K562 (cell line): ENCODE data around the gene BHLHE40. TPM values are rescaled to one million over a fixed set of nuclear protein-coding genes. Genes with fewer than 3 reads are reported as not detected.
A peak's percentile ranks its signal among the peaks of the same experiment; 100 is the strongest.

Experiments
- ATAC-seq: fragments of 200-7000 bp; cut with Tn5 transposase; 3 replicates; pipeline ENCODE4 v1.9.1; 2020; ENCODE audit warnings: moderate library complexity
- BruUV-seq: library from RNA; stranded (reverse); fragments of 400-500 nt; replicated peaks from 2 replicates; lab custom pipeline; 2021; lab: Mats Ljungman, UMichigan
- CTCF ChIA-PET: fragments of 300-600 bp; formaldehyde crosslinking; extraction: SDS; loops from one replicate; lab custom pipeline; 2021; ENCODE audit warnings: low intra/inter-chr PET ratio; lab: Yijun Ruan, JAX
- POLR2A ChIA-PET: fragments of 300-600, 350-650 bp; sonication (Branson Sonifier 250); formaldehyde crosslinking; extraction: SDS; loops from one replicate; lab custom pipeline; 2021; ENCODE audit warnings: antibody characterized with exemption, inconsistent platforms; lab: Yijun Ruan, JAX
- DNase-seq, 4 experiments: peaks; one replicate each; pipeline versions ENCODE4 v3.0.0 to v3.0.0-alpha.2; 2011 to 2018; ENCODE audit warnings: low spot score in 3 of 4, mixed read lengths in 3 of 4; ENCODE audit errors: extremely low read depth in 1 of 4
- FAIRE-seq: peaks from 2 replicates; lab custom pipeline; 2011; peaks lifted over from hg19 to GRCh38; lab: Jason Lieb, UNC
- H2AFZ ChIP-seq: 2 replicates; pipeline ENCODE4 v1.6.0; 2011; ENCODE audit warnings: low read depth, low read length, control low read depth, inconsistent platforms
- H3K27ac ChIP-seq: fragments of 200-600 bp; 3 replicates; pipeline ENCODE4 v1.8.0; 2011; ENCODE audit warnings: low read depth, mild to moderate bottlenecking, control low read depth, inconsistent platforms, low read length, moderate library complexity, mixed read lengths; ENCODE audit errors: extremely low read depth
- H3K27me3 ChIP-seq, 2 experiments: fragments of 300-600 bp in 1 of 2; 2 replicates in 1 of 2; 3 replicates in 1 of 2; pipeline versions ENCODE4 v1.6.0 to v1.8.0; 2011; ENCODE audit warnings: inconsistent platforms in 2 of 2, low read length in 2 of 2, mild to moderate bottlenecking in 1 of 2, mixed read lengths in 1 of 2, moderate library complexity in 1 of 2; ENCODE audit not compliant: control insufficient read depth in 2 of 2, insufficient read depth in 2 of 2
- H3K36me3 ChIP-seq: fragments of 300-600 bp; 3 replicates; pipeline ENCODE4 v1.8.0; 2011; ENCODE audit warnings: mild to moderate bottlenecking, low read length, inconsistent platforms; ENCODE audit not compliant: control insufficient read depth, insufficient read depth
- H3K4me1 ChIP-seq, 2 experiments: fragments of 200-600 bp in 1 of 2; replicated peaks in 1 of 2; 2 replicates in 1 of 2; 3 replicates in 1 of 2; pipeline versions ENCODE4 v1.5.1 to v1.8.0; 2011; ENCODE audit warnings: inconsistent platforms in 2 of 2, low read length in 2 of 2, mild to moderate bottlenecking in 1 of 2, mixed read lengths in 1 of 2, moderate library complexity in 1 of 2; ENCODE audit not compliant: control insufficient read depth in 2 of 2, insufficient read depth in 2 of 2
- H3K4me2 ChIP-seq: 2 replicates; pipeline ENCODE4 v1.6.1; 2011; ENCODE audit warnings: low read length, control low read depth, inconsistent platforms, mixed read lengths; ENCODE audit not compliant: insufficient read depth
- H3K4me3 ChIP-seq: fragments of 200-600 bp; sonication (generic), shearing (Covaris generic); 2 replicates; pipeline ENCODE4 v1.5.1; 2016; ENCODE audit warnings: control low read depth, inconsistent platforms
- H3K79me2 ChIP-seq: fragments of 200-600 bp; 3 replicates; pipeline ENCODE4 v1.8.0; 2011; ENCODE audit warnings: low read length, inconsistent platforms; ENCODE audit not compliant: control insufficient read depth, insufficient read depth
- H3K9ac ChIP-seq, 2 experiments: 2 replicates each; pipeline versions ENCODE4 v1.6.0 to v1.6.1; 2011; ENCODE audit warnings: low read depth in 2 of 2, low read length in 2 of 2, control low read depth in 1 of 2, inconsistent platforms in 1 of 2, mild to moderate bottlenecking in 1 of 2, mixed read lengths in 1 of 2; ENCODE audit not compliant: insufficient read depth in 1 of 2
- H3K9me1 ChIP-seq: one replicate; pipeline ENCODE4 v1.6.0; 2011; ENCODE audit warnings: inconsistent platforms, mild to moderate bottlenecking, low read length, moderate library complexity; ENCODE audit not compliant: control insufficient read depth, insufficient read depth
- H3K9me3 ChIP-seq: replicated peaks from 2 replicates; pipeline ENCODE4 v1.5.1; 2011; ENCODE audit warnings: low read depth, low read length, inconsistent platforms; ENCODE audit not compliant: control insufficient read depth, insufficient read depth
- H4K20me1 ChIP-seq: replicated peaks from 2 replicates; pipeline ENCODE4 v1.6.1; 2011; ENCODE audit warnings: low read length, inconsistent platforms, mixed read lengths; ENCODE audit not compliant: control insufficient read depth, insufficient read depth
- CBFB ChIP-seq: sonication (generic); formaldehyde crosslinking; IDR thresholded peaks from 2 replicates; pipeline ENCODE4 v1.4.0; 2020; ENCODE audit warnings: mild to moderate bottlenecking, missing genetic modification reagents
- CGGBP1 ChIP-seq: fragments of 250-450 bp; sonication (Bioruptor Pico); IDR thresholded peaks from 2 replicates; pipeline ENCODE4 v1.9.0; 2021; ENCODE audit warnings: mild to moderate bottlenecking
- ELF1 ChIP-seq: fragments of 200-800 bp; sonication (Bioruptor generic); IDR thresholded peaks from 2 replicates; pipeline ENCODE4 v1.6.1; 2016; ENCODE audit warnings: missing genetic modification characterization, missing compliant biosample characterization
- HDAC1 ChIP-seq, 2 experiments: fragments of 450-650 bp; IDR thresholded peaks; 2 replicates each; pipeline ENCODE4 v1.6.1; 2016 to 2017; ENCODE audit warnings: inconsistent platforms in 1 of 2, mild to moderate bottlenecking in 1 of 2, moderate library complexity in 1 of 2
- KAT2B ChIP-seq: IDR thresholded peaks from one replicate; pipeline ENCODE4 v1.6.1; 2012; ENCODE audit warnings: low read depth, mild to moderate bottlenecking, control low read depth, inconsistent platforms, low read length, moderate library complexity
- KLF1 ChIP-seq: fragments of 450-650 bp; IDR thresholded peaks from 2 replicates; pipeline ENCODE4 v1.6.1; 2016; ENCODE audit warnings: missing genetic modification characterization, missing compliant biosample characterization
- L3MBTL2 ChIP-seq: fragments of 450-650 bp; IDR thresholded peaks from 2 replicates; pipeline ENCODE4 v1.6.1; 2016; ENCODE audit warnings: mild to moderate bottlenecking, moderate library complexity
- NCOA2 ChIP-seq, 2 experiments: fragments of 450-650 bp; IDR thresholded peaks; 2 replicates each; pipeline ENCODE4 v1.6.1; 2018; ENCODE audit warnings: mild to moderate bottlenecking in 2 of 2, moderate library complexity in 1 of 2; ENCODE audit not compliant: partially characterized antibody in 2 of 2
- NELFE ChIP-seq: IDR thresholded peaks from 2 replicates; pipeline ENCODE4 v1.6.1; 2011; ENCODE audit warnings: mild to moderate bottlenecking; ENCODE audit not compliant: insufficient read depth, insufficient read length
- SAFB ChIP-seq: fragments of 200-400 bp; formaldehyde crosslinking; IDR thresholded peaks from 2 replicates; pipeline ENCODE4 v1.6.1; 2017; ENCODE audit warnings: low read depth, low read length, borderline replicate concordance
- SNRNP70 ChIP-seq: fragments of 200-400 bp; formaldehyde crosslinking; optimal IDR thresholded peaks from 2 replicates; pipeline ENCODE3; 2017; ENCODE audit warnings: low read depth, low read length
- TAF15 ChIP-seq: fragments of 200-400 bp; formaldehyde crosslinking; IDR thresholded peaks from 2 replicates; pipeline ENCODE4 v1.6.1; 2017; ENCODE audit warnings: mild to moderate bottlenecking, low read depth, low read length, moderate library complexity
- TARDBP ChIP-seq: fragments of 450-650 bp; IDR thresholded peaks from 2 replicates; pipeline ENCODE4 v1.6.1; 2016
- TCFL5 ChIP-seq: fragments of 250-450 bp; sonication (Bioruptor Pico); conservative IDR thresholded peaks from 2 replicates; pipeline ENCODE4 v1.6.1; 2021; ENCODE audit warnings: mild to moderate bottlenecking, moderate library complexity, matching md5 sums
- TEAD2 ChIP-seq: fragments of 450-650 bp; IDR thresholded peaks from 2 replicates; pipeline ENCODE4 v1.6.1; 2016; ENCODE audit warnings: missing genetic modification characterization, control low read depth, missing compliant biosample characterization
- TFAP4 ChIP-seq: sonication (generic); formaldehyde crosslinking; IDR thresholded peaks from 2 replicates; pipeline ENCODE4 v1.8.0; 2022; ENCODE audit warnings: missing genetic modification reagents, mild to moderate bottlenecking, moderate library complexity, borderline replicate concordance
- ZEB2 ChIP-seq: fragments of 450-650 bp; IDR thresholded peaks from 2 replicates; pipeline ENCODE4 v1.6.1; 2016
- ZNF121 ChIP-seq: sonication (generic); formaldehyde crosslinking; conservative IDR thresholded peaks from 2 replicates; pipeline ENCODE4 v1.8.0; 2022; ENCODE audit warnings: missing genetic modification reagents
- ZNF436 ChIP-seq: fragments of 250-450, 450-650 bp; sonication (Bioruptor Pico); formaldehyde crosslinking; IDR thresholded peaks from 2 replicates; pipeline ENCODE4 v1.7.0; 2020; ENCODE audit warnings: mild to moderate bottlenecking
- ZZZ3 ChIP-seq: fragments of 450-650 bp; IDR thresholded peaks from 2 replicates; pipeline ENCODE4 v1.6.1; 2016; ENCODE audit warnings: antibody characterized with exemption, mild to moderate bottlenecking, moderate library complexity
- WGBS: fragments of 100-300 bp; shearing (Covaris generic); methylation state at CpG from one replicate; pipeline ENCODE4 v1.1.6; 2016; ENCODE audit warnings: low coverage, mixed read lengths; ENCODE audit not compliant: insufficient coverage; ENCODE audit errors: missing lambda C conversion rate; 5-methylcytosine and 5-hydroxymethylcytosine counted together
- in situ Hi-C: fragments of 300-500 bp; cut with MboI; formaldehyde crosslinking; loops from 4 replicates; pipeline ENCODE4 v1.15.0; 2018; ENCODE audit warnings: inconsistent platforms, mixed read lengths
- intact Hi-C: fragments of 100-400 bp; cut with micrococcal nuclease; formaldehyde crosslinking; loops from 2 replicates; pipeline ENCODE4 v1.14.2; 2022
- polyA plus RNA-seq, 8 experiments: library from polyadenylated mRNA; depleted of rRNA in 4 of 8; stranded (reverse) in 5 of 8; unstranded in 3 of 8; fragments of >200 nt; fragmentation: Nextera tagmentation in 2 of 8; fragmentation: Illumina TruSeq in 1 of 8; extraction: Ambion mirVana in 2 of 8; extraction: Trizol in 1 of 8; gene quantifications; 2 replicates each; pipeline versions ENCODE4 v1.2.1 to v1.2.3, GENCODE V29; 2011 to 2014; ENCODE audit warnings: inconsistent platforms in 1 of 8, missing spikeins in 1 of 8
- total RNA-seq, 7 experiments: library from RNA; depleted of rRNA in 6 of 7; stranded (reverse); fragments of >200 nt in 6 of 7; fragmentation: Illumina TruSeq in 2 of 7; extraction: Trizol in 2 of 7; gene quantifications; 2 replicates each; pipeline versions ENCODE4 v1.2.1 to v1.2.3, GENCODE V29; 2011 to 2021; ENCODE audit warnings: low replicate concordance in 1 of 7
- TF ChIP-seq, protein P1 (sequence below): fragments of 250-450 bp; sonication (Bioruptor Pico); IDR thresholded peaks from 2 replicates; pipeline ENCODE4 v1.5.1; 2021; ENCODE audit warnings: mild to moderate bottlenecking

Gene BHLHE40
- total and polyA plus RNA-seq, 9 of the 15 experiments (the other 6 are each of a cell fraction or from before 2014, with no cell fraction given) = 12.0 to 83.9 (median 31.4) TPM

- Histone ChIP-seq H3K9me3 (no peaks in the 10 kb centered on the region), H3K9me1 (no peaks in the 10 kb centered on the region), H3K36me3 (peaks cover 52% of the 10 kb centered on the region), H4K20me1 (peaks cover 3% of the 10 kb centered on the region; the same call in 1 of the 2 replicates), H3K79me2 (peaks cover 72% of the 10 kb centered on the region), H3K27ac (peak overlapping the region; percentile 72), H3K4me3 (peak overlapping the region; percentile 86), H3K27me3 (no peaks in the 10 kb centered on the region), H3K4me2 (peak overlapping the region; percentile 98), H3K9ac (peak overlapping the region; percentile 83 to 84), H3K4me1 (peaks cover 52 to 60% of the 10 kb centered on the region in 2 experiments), H2AFZ (0 out of 2 replicates have a peak overlapping the region, but pooled peaks have one; percentile 3)
- BruUV-seq = no TSS peak
- WGBS = 13% methylated on average over 16 of the region's 16 CpGs
- ChIA-PET POLR2A (interaction anchor here (0.6 to 8.1 kb wide), 34 partner anchors 10 to 340 kb away, joined by 3 to 85 read pairs (median 4); no protein-coding TSS in a partner anchor), CTCF (no interaction called here)
- in situ Hi-C loops = loop anchor here (5.0 kb wide), 1 partner anchor 33 kb away; no protein-coding TSS in a partner anchor
- peak; percentile 54 to 83 (median 60) for DNase-seq
- peak; percentile 77 for FAIRE-seq
- peak; percentile 1; the same call in 1 of the 3 replicates for ATAC-seq
- intact Hi-C loops = no loop called here
- no peak for TF ChIP-seq ZZZ3
- TF ChIP-seq SAFB = no peak
- 0 out of 2 replicates have a peak, but pooled peaks have one; percentile 19 for TF ChIP-seq L3MBTL2
- TF ChIP-seq NCOA2 (IDR thresholded peaks at IDR 0.05; ENCODE audit: partially characterized antibody in 2 of 2) = no peak
- TF ChIP-seq CBFB (CRISPR knock-in tag) = no peak
- 0 out of 2 replicates have a peak, but pooled peaks have one; percentile 29 for TF ChIP-seq TCFL5 (CRISPR knock-in tag)
- TF ChIP-seq ZNF121 (CRISPR knock-in tag) = no peak
- TF ChIP-seq, protein P1, sequence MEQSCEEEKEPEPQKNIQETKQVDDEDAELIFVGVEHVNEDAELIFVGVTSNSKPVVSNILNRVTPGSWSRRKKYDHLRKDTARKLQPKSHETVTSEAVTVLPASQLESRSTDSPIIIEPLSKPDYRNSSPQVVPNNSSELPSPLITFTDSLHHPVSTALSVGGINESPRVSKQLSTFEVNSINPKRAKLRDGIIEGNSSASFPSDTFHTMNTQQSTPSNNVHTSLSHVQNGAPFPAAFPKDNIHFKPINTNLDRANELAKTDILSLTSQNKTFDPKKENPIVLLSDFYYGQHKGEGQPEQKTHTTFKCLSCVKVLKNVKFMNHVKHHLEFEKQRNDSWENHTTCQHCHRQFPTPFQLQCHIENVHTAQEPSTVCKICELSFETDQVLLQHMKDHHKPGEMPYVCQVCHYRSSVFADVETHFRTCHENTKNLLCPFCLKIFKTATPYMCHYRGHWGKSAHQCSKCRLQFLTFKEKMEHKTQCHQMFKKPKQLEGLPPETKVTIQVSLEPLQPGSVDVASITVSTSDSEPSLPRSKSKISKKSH (CRISPR knock-in tag) = no peak
- no peak for TF ChIP-seq ZNF436 (CRISPR knock-in tag)
- no peak for TF ChIP-seq NELFE
- TF ChIP-seq CGGBP1 (CRISPR knock-in tag) = no peak
- no peak for TF ChIP-seq SNRNP70
- TF ChIP-seq HDAC1 (IDR thresholded peaks at IDR 0.05) = peak in 1 of 2 experiments; percentile 86; a peak in 2 of 4 replicates
- no peak for TF ChIP-seq TAF15
- TF ChIP-seq ELF1 = no peak
- TF ChIP-seq TARDBP = 0 out of 2 replicates have a peak, but pooled peaks have one; percentile 52
- TF ChIP-seq ZEB2 = no peak
- TF ChIP-seq KAT2B = no peak
- TF ChIP-seq TFAP4 (CRISPR knock-in tag) = peak; percentile 99
- TF ChIP-seq TEAD2 (tag) = no peak
- TF ChIP-seq KLF1 = 0 out of 2 replicates have a peak, but pooled peaks have one; percentile 34
These were observed 4.7 kb downstream of the BHLHE40 start for GRCh38 chr3:4983739-4984510.
